GM23338 (cell line): ENCODE measurements around the gene KLK12. TPM values are rescaled to one million over a fixed set of nuclear protein-coding genes. Genes with fewer than 3 reads are reported as not detected.
A peak's percentile ranks its signal among the peaks of the same experiment; 100 is the strongest.

Source experiments
- ATAC-seq: fragments of 200-7000 bp; cut with Tn5 transposase; 3 replicates; pipeline ENCODE4 v1.9.1; 2020
- DNase-seq: peaks from one replicate; pipeline ENCODE4 v3.0.0-alpha.2; 2015; ENCODE audit warnings: low spot score
- H2AFZ ChIP-seq: fragments of 200-600 bp; sonication (generic); 2 replicates; pipeline ENCODE4 v1.8.0; 2016; ENCODE audit warnings: antibody characterized with exemption, mild to moderate bottlenecking, moderate library complexity
- H3F3A ChIP-seq: fragments of 200-600 bp; sonication (generic); replicated peaks from 2 replicates; pipeline ENCODE4 v1.8.0; 2017; ENCODE audit warnings: antibody characterized with exemption, mixed run types, low read depth
- H3K27ac ChIP-seq: fragments of 200-600 bp; sonication (generic); 2 replicates; pipeline ENCODE4 v1.6.1; 2016; ENCODE audit warnings: low read depth
- H3K27me3 ChIP-seq: fragments of 200-600 bp; sonication (generic); 2 replicates; pipeline ENCODE4 v1.8.0; 2016; ENCODE audit warnings: mild to moderate bottlenecking, mixed run types, moderate library complexity; ENCODE audit not compliant: insufficient read depth
- H3K36me3 ChIP-seq: fragments of 200-600 bp; sonication (generic); 2 replicates; pipeline ENCODE4 v1.8.0; 2016; ENCODE audit warnings: mild to moderate bottlenecking; ENCODE audit not compliant: insufficient read depth
- H3K4me1 ChIP-seq: fragments of 200-600 bp; sonication (generic); 2 replicates; pipeline ENCODE4 v1.8.0; 2016; ENCODE audit warnings: mild to moderate bottlenecking, moderate library complexity; ENCODE audit not compliant: insufficient read depth
- H3K4me2 ChIP-seq: fragments of 200-600 bp; sonication (generic); 2 replicates; pipeline ENCODE4 v1.7.1; 2017; ENCODE audit warnings: mixed run types
- H3K4me3 ChIP-seq: fragments of 200-600 bp; sonication (generic); 2 replicates; pipeline ENCODE4 v1.6.1; 2016; ENCODE audit warnings: mixed run types
- H3K79me2 ChIP-seq: fragments of 200-600 bp; sonication (generic); replicated peaks from 2 replicates; pipeline ENCODE4 v1.8.0; 2017; ENCODE audit warnings: mild to moderate bottlenecking; ENCODE audit not compliant: insufficient read depth
- H3K9me2 ChIP-seq: fragments of 200-600 bp; sonication (generic); 2 replicates; pipeline ENCODE4 v1.8.0; 2017; ENCODE audit not compliant: insufficient read depth
- H4K20me1 ChIP-seq: fragments of 200-600 bp; sonication (generic); replicated peaks from 2 replicates; pipeline ENCODE4 v1.8.0; 2017; ENCODE audit warnings: mild to moderate bottlenecking; ENCODE audit not compliant: insufficient read depth
- H3K27ac Mint-ChIP-seq: 2 replicates; pipeline ENCODE4 v1.8.0; 2020; ENCODE audit warnings: inconsistent platforms, mild to moderate bottlenecking, moderate library complexity, mixed read lengths
- H3K27me3 Mint-ChIP-seq: 3 replicates; pipeline ENCODE4 v1.8.0; 2022; ENCODE audit warnings: low read depth, mild to moderate bottlenecking, moderate library complexity, mixed read lengths, inconsistent platforms; ENCODE audit not compliant: insufficient read depth, poor library complexity
- H3K36me3 Mint-ChIP-seq: 3 replicates; pipeline ENCODE4 v1.8.0; 2021; ENCODE audit warnings: low read depth, mild to moderate bottlenecking, inconsistent platforms, moderate library complexity, mixed read lengths
- H3K4me1 Mint-ChIP-seq: 3 replicates; pipeline ENCODE4 v1.8.0; 2020; ENCODE audit warnings: mild to moderate bottlenecking, inconsistent platforms, mixed read lengths
- H3K4me3 Mint-ChIP-seq: 3 replicates; pipeline ENCODE4 v1.8.0; 2021; ENCODE audit warnings: moderate library complexity, mild to moderate bottlenecking, inconsistent platforms, mixed read lengths
- H3K9me3 Mint-ChIP-seq: 3 replicates; pipeline ENCODE4 v1.8.0; 2020; ENCODE audit warnings: moderate library complexity, mild to moderate bottlenecking, inconsistent platforms, mixed read lengths
- EZH2 ChIP-seq: fragments of 200-600 bp; sonication (generic); IDR thresholded peaks from one replicate; pipeline ENCODE4 v1.8.0; 2017; ENCODE audit warnings: antibody characterized with exemption, mild to moderate bottlenecking, low read depth; ENCODE audit not compliant: unreplicated experiment
- EZH2phosphoT487 ChIP-seq: fragments of 200-600 bp; sonication (generic); IDR thresholded peaks from one replicate; pipeline ENCODE4 v1.8.1; 2018; ENCODE audit warnings: antibody characterized with exemption; ENCODE audit not compliant: unreplicated experiment
- JUNB ChIP-seq: IDR thresholded peaks from one replicate; pipeline ENCODE4 v1.6.1; 2016; ENCODE audit warnings: antibody characterized with exemption; ENCODE audit not compliant: unreplicated experiment
- POLR2AphosphoS5 ChIP-seq: IDR thresholded peaks from 2 replicates; pipeline ENCODE4 v1.6.1; 2016; ENCODE audit warnings: antibody characterized with exemption, low read depth
- REST ChIP-seq: IDR thresholded peaks from one replicate; pipeline ENCODE4 v1.6.1; 2018; ENCODE audit warnings: antibody characterized with exemption; ENCODE audit not compliant: unreplicated experiment
- STAT1 ChIP-seq: IDR thresholded peaks from one replicate; pipeline ENCODE4 v1.6.1; 2016; ENCODE audit warnings: antibody characterized with exemption; ENCODE audit not compliant: unreplicated experiment
- ZNF114 ChIP-seq: fragments of 250-450 bp; sonication (Bioruptor Pico); IDR thresholded peaks from 2 replicates; pipeline ENCODE4 v1.5.0; 2020; ENCODE audit warnings: mild to moderate bottlenecking, moderate library complexity
- polyA plus RNA-seq: library from polyadenylated mRNA; unstranded; fragments of >200 nt; fragmentation: Nextera tagmentation; extraction: Ambion mirVana; gene quantifications from 2 replicates; pipeline ENCODE4 v1.2.1, GENCODE V29; 2016
- total RNA-seq: library from RNA; depleted of rRNA; stranded (reverse); fragments of >200 nt; shearing (Covaris generic); gene quantifications from 2 replicates; pipeline ENCODE4 v1.2.3, GENCODE V29; 2014
- TF ChIP-seq, protein P1 (sequence below): IDR thresholded peaks from 2 replicates; pipeline ENCODE4 v1.6.1; 2016; ENCODE audit warnings: antibody characterized with exemption
- TF ChIP-seq, protein P2 (sequence below): fragments of 250-450 bp; sonication (Bioruptor Pico); IDR thresholded peaks from 2 replicates; pipeline ENCODE4 v1.5.0; 2020; ENCODE audit warnings: mild to moderate bottlenecking, moderate library complexity
- TF ChIP-seq, protein P3 (sequence below), 2 experiments: fragments of 200-600 bp in 1 of 2; sonication (generic) in 1 of 2; conservative IDR thresholded peaks; 2 replicates each; pipeline versions ENCODE4 v1.5.1 to v1.6.1; 2016 to 2017; ENCODE audit warnings: antibody characterized with exemption in 2 of 2, low read depth in 2 of 2, mild to moderate bottlenecking in 2 of 2, moderate library complexity in 1 of 2

KLK12 gene
- total and polyA plus RNA-seq, 2 experiments from 2014 or later: not detected

DNA sequence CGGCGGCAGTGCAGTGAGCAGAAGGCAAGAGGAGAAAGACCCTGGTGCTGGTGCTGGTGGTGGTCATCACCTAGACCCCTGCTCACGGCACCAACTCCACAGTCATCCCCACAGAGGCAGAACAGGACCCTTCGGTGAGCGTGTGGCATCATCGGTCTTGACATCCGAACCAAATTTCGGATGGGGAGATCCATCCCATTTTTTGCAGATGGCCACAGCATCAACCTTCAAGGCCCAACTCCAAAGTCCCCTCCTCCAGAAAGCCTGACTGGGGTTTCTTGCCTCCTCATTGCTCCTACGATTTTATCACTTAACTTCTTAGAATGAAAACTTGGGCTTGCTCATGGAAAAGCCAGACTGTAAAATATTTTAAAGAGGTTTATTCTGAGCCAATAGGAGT lies 8.7 kb upstream of the KLK12 start:
- no peak for ATAC-seq
- Mint-ChIP-seq H3K4me3 (no peak overlapping the region), H3K27ac (no peak overlapping the region), H3K27me3 (peaks cover 12% of the 10 kb centered on the region), H3K36me3 (peaks cover 6% of the 10 kb centered on the region; the same call in 1 of the 3 replicates), H3K4me1 (peaks cover 29% of the 10 kb centered on the region), H3K9me3 (peaks cover 15% of the 10 kb centered on the region)
- no peaks in the 10 kb centered on the region for H4K20me1 ChIP-seq
- no peaks in the 10 kb centered on the region for H3K27me3 ChIP-seq
- no peak for TF ChIP-seq EZH2phosphoT487
- no peak for TF ChIP-seq STAT1
- TF ChIP-seq ZNF114: no peak
- TF ChIP-seq, protein P1, sequence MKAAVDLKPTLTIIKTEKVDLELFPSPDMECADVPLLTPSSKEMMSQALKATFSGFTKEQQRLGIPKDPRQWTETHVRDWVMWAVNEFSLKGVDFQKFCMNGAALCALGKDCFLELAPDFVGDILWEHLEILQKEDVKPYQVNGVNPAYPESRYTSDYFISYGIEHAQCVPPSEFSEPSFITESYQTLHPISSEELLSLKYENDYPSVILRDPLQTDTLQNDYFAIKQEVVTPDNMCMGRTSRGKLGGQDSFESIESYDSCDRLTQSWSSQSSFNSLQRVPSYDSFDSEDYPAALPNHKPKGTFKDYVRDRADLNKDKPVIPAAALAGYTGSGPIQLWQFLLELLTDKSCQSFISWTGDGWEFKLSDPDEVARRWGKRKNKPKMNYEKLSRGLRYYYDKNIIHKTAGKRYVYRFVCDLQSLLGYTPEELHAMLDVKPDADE: no peak
- TF ChIP-seq JUNB: no peak
- TF ChIP-seq POLR2AphosphoS5: no peak
- TF ChIP-seq REST: no peak
- no peaks in the 10 kb centered on the region; the same call in 1 of the 2 replicates for H3F3A ChIP-seq
- H3K9me2 ChIP-seq: no peaks in the 10 kb centered on the region
- H3K4me3 ChIP-seq: no peak overlapping the region
- peak; percentile 43 for DNase-seq
- peaks cover 32% of the 10 kb centered on the region for H3K4me1 ChIP-seq
- H3K36me3 ChIP-seq: no peaks in the 10 kb centered on the region
- H2AFZ ChIP-seq: peak overlapping the region; percentile 79
- H3K79me2 ChIP-seq: no peaks in the 10 kb centered on the region
- H3K27ac ChIP-seq: no peak overlapping the region
- peak overlapping the region; percentile 64; the same call in 1 of the 2 replicates for H3K4me2 ChIP-seq

DNA sequence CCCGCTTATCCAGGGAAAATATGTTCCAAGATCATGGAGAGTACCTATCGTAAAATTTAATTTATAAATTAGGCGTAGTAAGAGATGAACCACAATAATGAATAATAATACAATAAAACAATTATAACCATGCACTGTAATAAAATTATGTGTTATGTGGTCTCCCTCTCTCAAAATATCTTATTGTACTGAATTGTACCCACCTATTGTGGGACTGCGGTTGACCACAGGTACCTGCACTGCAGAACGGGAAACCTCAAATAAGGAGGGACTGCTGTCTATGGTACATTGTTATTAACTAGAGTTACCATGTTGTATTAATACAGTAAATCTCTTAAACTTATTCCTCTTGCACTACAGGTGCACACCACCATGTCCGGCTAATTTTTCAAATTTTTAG lies 5.3 kb upstream of the KLK12 start:
- no peaks in the 10 kb centered on the region for H3K79me2 ChIP-seq
- Mint-ChIP-seq H3K27me3 (peaks cover 4% of the 10 kb centered on the region), H3K27ac (no peak overlapping the region), H3K9me3 (peaks cover 9% of the 10 kb centered on the region; the same call in 2 of the 3 replicates), H3K4me1 (peaks cover 15% of the 10 kb centered on the region), H3K4me3 (no peak overlapping the region), H3K36me3 (no peaks in the 10 kb centered on the region; the same call in 2 of the 3 replicates)
- peaks cover 11% of the 10 kb centered on the region for H3K4me1 ChIP-seq
- H2AFZ ChIP-seq: no peak overlapping the region
- no peak overlapping the region for H3K4me3 ChIP-seq
- H3K9me2 ChIP-seq: no peaks in the 10 kb centered on the region
- DNase-seq: no peak
- no peaks in the 10 kb centered on the region for H3K27me3 ChIP-seq
- no peaks in the 10 kb centered on the region for H3K36me3 ChIP-seq
- no peak overlapping the region for H3K27ac ChIP-seq
- no peak for ATAC-seq
- no peaks in the 10 kb centered on the region for H4K20me1 ChIP-seq
- no peak overlapping the region for H3K4me2 ChIP-seq
- no peaks in the 10 kb centered on the region for H3F3A ChIP-seq
- TF ChIP-seq, protein P2, sequence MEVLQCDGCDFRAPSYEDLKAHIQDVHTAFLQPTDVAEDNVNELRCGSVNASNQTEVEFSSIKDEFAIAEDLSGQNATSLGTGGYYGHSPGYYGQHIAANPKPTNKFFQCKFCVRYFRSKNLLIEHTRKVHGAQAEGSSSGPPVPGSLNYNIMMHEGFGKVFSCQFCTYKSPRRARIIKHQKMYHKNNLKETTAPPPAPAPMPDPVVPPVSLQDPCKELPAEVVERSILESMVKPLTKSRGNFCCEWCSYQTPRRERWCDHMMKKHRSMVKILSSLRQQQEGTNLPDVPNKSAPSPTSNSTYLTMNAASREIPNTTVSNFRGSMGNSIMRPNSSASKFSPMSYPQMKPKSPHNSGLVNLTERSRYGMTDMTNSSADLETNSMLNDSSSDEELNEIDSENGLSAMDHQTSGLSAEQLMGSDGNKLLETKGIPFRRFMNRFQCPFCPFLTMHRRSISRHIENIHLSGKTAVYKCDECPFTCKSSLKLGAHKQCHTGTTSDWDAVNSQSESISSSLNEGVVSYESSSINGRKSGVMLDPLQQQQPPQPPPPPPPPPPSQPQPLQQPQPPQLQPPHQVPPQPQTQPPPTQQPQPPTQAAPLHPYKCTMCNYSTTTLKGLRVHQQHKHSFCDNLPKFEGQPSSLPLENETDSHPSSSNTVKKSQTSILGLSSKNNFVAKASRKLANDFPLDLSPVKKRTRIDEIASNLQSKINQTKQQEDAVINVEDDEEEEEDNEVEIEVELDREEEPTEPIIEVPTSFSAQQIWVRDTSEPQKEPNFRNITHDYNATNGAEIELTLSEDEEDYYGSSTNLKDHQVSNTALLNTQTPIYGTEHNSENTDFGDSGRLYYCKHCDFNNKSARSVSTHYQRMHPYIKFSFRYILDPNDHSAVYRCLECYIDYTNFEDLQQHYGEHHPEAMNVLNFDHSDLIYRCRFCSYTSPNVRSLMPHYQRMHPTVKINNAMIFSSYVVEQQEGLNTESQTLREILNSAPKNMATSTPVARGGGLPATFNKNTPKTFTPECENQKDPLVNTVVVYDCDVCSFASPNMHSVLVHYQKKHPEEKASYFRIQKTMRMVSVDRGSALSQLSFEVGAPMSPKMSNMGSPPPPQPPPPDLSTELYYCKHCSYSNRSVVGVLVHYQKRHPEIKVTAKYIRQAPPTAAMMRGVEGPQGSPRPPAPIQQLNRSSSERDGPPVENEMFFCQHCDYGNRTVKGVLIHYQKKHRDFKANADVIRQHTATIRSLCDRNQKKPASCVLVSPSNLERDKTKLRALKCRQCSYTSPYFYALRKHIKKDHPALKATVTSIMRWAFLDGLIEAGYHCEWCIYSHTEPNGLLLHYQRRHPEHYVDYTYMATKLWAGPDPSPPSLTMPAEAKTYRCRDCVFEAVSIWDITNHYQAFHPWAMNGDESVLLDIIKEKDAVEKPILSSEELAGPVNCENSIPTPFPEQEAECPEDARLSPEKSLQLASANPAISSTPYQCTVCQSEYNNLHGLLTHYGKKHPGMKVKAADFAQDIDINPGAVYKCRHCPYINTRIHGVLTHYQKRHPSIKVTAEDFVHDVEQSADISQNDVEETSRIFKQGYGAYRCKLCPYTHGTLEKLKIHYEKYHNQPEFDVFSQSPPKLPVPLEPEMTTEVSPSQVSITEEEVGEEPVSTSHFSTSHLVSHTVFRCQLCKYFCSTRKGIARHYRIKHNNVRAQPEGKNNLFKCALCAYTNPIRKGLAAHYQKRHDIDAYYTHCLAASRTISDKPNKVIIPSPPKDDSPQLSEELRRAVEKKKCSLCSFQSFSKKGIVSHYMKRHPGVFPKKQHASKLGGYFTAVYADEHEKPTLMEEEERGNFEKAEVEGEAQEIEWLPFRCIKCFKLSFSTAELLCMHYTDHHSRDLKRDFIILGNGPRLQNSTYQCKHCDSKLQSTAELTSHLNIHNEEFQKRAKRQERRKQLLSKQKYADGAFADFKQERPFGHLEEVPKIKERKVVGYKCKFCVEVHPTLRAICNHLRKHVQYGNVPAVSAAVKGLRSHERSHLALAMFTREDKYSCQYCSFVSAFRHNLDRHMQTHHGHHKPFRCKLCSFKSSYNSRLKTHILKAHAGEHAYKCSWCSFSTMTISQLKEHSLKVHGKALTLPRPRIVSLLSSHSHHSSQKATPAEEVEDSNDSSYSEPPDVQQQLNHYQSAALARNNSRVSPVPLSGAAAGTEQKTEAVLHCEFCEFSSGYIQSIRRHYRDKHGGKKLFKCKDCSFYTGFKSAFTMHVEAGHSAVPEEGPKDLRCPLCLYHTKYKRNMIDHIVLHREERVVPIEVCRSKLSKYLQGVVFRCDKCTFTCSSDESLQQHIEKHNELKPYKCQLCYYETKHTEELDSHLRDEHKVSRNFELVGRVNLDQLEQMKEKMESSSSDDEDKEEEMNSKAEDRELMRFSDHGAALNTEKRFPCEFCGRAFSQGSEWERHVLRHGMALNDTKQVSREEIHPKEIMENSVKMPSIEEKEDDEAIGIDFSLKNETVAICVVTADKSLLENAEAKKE (CRISPR knock-in tag): no peak
- TF ChIP-seq, protein P3, sequence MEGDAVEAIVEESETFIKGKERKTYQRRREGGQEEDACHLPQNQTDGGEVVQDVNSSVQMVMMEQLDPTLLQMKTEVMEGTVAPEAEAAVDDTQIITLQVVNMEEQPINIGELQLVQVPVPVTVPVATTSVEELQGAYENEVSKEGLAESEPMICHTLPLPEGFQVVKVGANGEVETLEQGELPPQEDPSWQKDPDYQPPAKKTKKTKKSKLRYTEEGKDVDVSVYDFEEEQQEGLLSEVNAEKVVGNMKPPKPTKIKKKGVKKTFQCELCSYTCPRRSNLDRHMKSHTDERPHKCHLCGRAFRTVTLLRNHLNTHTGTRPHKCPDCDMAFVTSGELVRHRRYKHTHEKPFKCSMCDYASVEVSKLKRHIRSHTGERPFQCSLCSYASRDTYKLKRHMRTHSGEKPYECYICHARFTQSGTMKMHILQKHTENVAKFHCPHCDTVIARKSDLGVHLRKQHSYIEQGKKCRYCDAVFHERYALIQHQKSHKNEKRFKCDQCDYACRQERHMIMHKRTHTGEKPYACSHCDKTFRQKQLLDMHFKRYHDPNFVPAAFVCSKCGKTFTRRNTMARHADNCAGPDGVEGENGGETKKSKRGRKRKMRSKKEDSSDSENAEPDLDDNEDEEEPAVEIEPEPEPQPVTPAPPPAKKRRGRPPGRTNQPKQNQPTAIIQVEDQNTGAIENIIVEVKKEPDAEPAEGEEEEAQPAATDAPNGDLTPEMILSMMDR (conservative IDR thresholded peaks at IDR 0.05; ENCODE audit: low read depth in 2 of 2): no peak
- TF ChIP-seq JUNB (no peak), ZNF114 (no peak), EZH2 (no peak), POLR2AphosphoS5 (no peak)
